Breast epithelium (tissue), 3 donors: ENCODE data around the gene TNNT2.

Source experiments
- POLR2A ChIP-seq: fragments of 450-650 bp; IDR thresholded peaks from one replicate; pipeline ENCODE4 v1.6.1; 2016; ENCODE audit warnings: antibody characterized with exemption, mild to moderate bottlenecking, moderate library complexity
- POLR2AphosphoS5 ChIP-seq, 3 donors: sonication (generic); formaldehyde crosslinking; IDR thresholded peaks; one replicate each; pipeline ENCODE4 v1.6.1; 2017; ENCODE audit warnings: antibody characterized with exemption in 3 of 3
- TF ChIP-seq, protein P1 (sequence below), 3 donors: fragments of 450-650 bp; IDR thresholded peaks; one replicate each; pipeline ENCODE4 v1.5.1; 2016 to 2017; ENCODE audit warnings: antibody characterized with exemption in 3 of 3, mild to moderate bottlenecking in 3 of 3, moderate library complexity in 3 of 3

- no peak for TF ChIP-seq POLR2AphosphoS5 (IDR thresholded peaks at IDR 0.05)
- TF ChIP-seq, protein P1, sequence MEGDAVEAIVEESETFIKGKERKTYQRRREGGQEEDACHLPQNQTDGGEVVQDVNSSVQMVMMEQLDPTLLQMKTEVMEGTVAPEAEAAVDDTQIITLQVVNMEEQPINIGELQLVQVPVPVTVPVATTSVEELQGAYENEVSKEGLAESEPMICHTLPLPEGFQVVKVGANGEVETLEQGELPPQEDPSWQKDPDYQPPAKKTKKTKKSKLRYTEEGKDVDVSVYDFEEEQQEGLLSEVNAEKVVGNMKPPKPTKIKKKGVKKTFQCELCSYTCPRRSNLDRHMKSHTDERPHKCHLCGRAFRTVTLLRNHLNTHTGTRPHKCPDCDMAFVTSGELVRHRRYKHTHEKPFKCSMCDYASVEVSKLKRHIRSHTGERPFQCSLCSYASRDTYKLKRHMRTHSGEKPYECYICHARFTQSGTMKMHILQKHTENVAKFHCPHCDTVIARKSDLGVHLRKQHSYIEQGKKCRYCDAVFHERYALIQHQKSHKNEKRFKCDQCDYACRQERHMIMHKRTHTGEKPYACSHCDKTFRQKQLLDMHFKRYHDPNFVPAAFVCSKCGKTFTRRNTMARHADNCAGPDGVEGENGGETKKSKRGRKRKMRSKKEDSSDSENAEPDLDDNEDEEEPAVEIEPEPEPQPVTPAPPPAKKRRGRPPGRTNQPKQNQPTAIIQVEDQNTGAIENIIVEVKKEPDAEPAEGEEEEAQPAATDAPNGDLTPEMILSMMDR (IDR thresholded peaks at IDR 0.05): no peak
- no peak for TF ChIP-seq POLR2A
Measured at GRCh38 chr1:201364808-201365105, 12.7 kb downstream of the TNNT2 start.
